ENCODE results near the gene SLC36A4. TPM values are rescaled to one million over a fixed set of nuclear protein-coding genes. Genes with fewer than 3 reads are reported as not detected.

Gene SLC36A4
- polyA plus RNA-seq, 1 donor (not counting 4 experiments of a cell fraction or from before 2014, with no cell fraction given), result 8.1 TPM

- no peak for FAIRE-seq
- Histone ChIP-seq H3K4me2 (ENCODE audit: control insufficient read depth, extremely low read depth, insufficient read depth, low read depth, low read length) (no peak overlapping the region), H2AFZ (ENCODE audit: control insufficient read depth, low read length) (no peak overlapping the region), H3K27ac (ENCODE audit: control insufficient read depth, insufficient read depth, low read length) (no peak overlapping the region), H3K9me3 (ENCODE audit: control insufficient read depth, low read depth, low read length) (peaks cover 2% of the 10 kb centered on the region), H3K79me2 (ENCODE audit: control insufficient read depth, insufficient read depth, low read length) (no peaks in the 10 kb centered on the region), H3K4me1 (ENCODE audit: control insufficient read depth, extremely low read depth, insufficient read depth, low read length) (no peaks in the 10 kb centered on the region), H4K20me1 (ENCODE audit: control insufficient read depth, extremely low read depth, insufficient read depth, low read length) (no peaks in the 10 kb centered on the region), H3K27me3 (ENCODE audit: control insufficient read depth, extremely low read depth, insufficient read depth, low read length) (no peaks in the 10 kb centered on the region), H3K9me1 (ENCODE audit: control insufficient read depth, extremely low read depth, insufficient read depth, low read length) (no peaks in the 10 kb centered on the region), H3K4me3 (ENCODE audit: control insufficient read depth in 2 of 3, extremely low read depth in 1 of 3, insufficient read depth in 2 of 3, low read depth in 1 of 3, low read length in 3 of 3) (no peak overlapping the region), H3K9ac (ENCODE audit: control insufficient read depth, extremely low read depth, insufficient read depth, low read length) (no peak overlapping the region), H3K36me3 (ENCODE audit: control insufficient read depth in 2 of 2, extremely low read depth in 1 of 2, insufficient read depth in 2 of 2, low read length in 2 of 2) (no peaks in the 10 kb centered on the region)
- TF ChIP-seq CTCF (optimal IDR thresholded peaks at IDR 0.05 in 1 of 3, IDR thresholded peaks at IDR 0.05 in 1 of 3, conservative IDR thresholded peaks at IDR 0.05 in 1 of 3; ENCODE audit: extremely low read depth in 1 of 3, insufficient read depth in 2 of 3, low read length in 3 of 3) (no peak), EZH2 (IDR thresholded peaks at IDR 0.05; ENCODE audit: low read length) (no peak)
- no peak for DNase-seq (ENCODE audit: low read depth, low spot score)
- dilution Hi-C loops (cut with MboI; ENCODE audit: extremely low pct_ligation_motif_present, low sequenced_read_pairs), result no loop called here
Measured at GRCh38 chr11:93208663-93209270, 11.0 kb upstream of the SLC36A4 start.

GRCh38 chr11:93199616-93200015, 1.8 kb upstream of the SLC36A4 start:
- no peak overlapping the region for H3K4me3 ChIP-seq (ENCODE audit: control insufficient read depth in 2 of 3, extremely low read depth in 1 of 3, insufficient read depth in 2 of 3, low read depth in 1 of 3, low read length in 3 of 3)
- dilution Hi-C loops (cut with MboI; ENCODE audit: extremely low pct_ligation_motif_present, low sequenced_read_pairs), result no loop called here
- no peaks in the 10 kb centered on the region for H3K36me3 ChIP-seq (ENCODE audit: control insufficient read depth in 2 of 2, extremely low read depth in 1 of 2, insufficient read depth in 2 of 2, low read length in 2 of 2)
- DNase-seq (ENCODE audit: low read depth, low spot score) (no peak), FAIRE-seq (no peak)
- H3K79me2 ChIP-seq (ENCODE audit: control insufficient read depth, insufficient read depth, low read length), result peaks cover 7% of the 10 kb centered on the region
- H3K9ac ChIP-seq (ENCODE audit: control insufficient read depth, extremely low read depth, insufficient read depth, low read length), result no peak overlapping the region
- H3K4me2 ChIP-seq (ENCODE audit: control insufficient read depth, extremely low read depth, insufficient read depth, low read depth, low read length), result no peak overlapping the region
- H3K9me1 ChIP-seq (ENCODE audit: control insufficient read depth, extremely low read depth, insufficient read depth, low read length), result no peaks in the 10 kb centered on the region
- H3K27ac ChIP-seq (ENCODE audit: control insufficient read depth, insufficient read depth, low read length), result no peak overlapping the region
- H3K9me3 ChIP-seq (ENCODE audit: control insufficient read depth, low read depth, low read length), result no peaks in the 10 kb centered on the region
- TF ChIP-seq EZH2 (IDR thresholded peaks at IDR 0.05; ENCODE audit: low read length), result no peak
- H2AFZ ChIP-seq (ENCODE audit: control insufficient read depth, low read length), result no peak overlapping the region
- H4K20me1 ChIP-seq (ENCODE audit: control insufficient read depth, extremely low read depth, insufficient read depth, low read length), result no peaks in the 10 kb centered on the region
- H3K27me3 ChIP-seq (ENCODE audit: control insufficient read depth, extremely low read depth, insufficient read depth, low read length), result no peaks in the 10 kb centered on the region
- H3K4me1 ChIP-seq (ENCODE audit: control insufficient read depth, extremely low read depth, insufficient read depth, low read length), result peaks cover 4% of the 10 kb centered on the region

Measured in keratinocyte (primary cell).